Cardiac muscle cell (in vitro differentiated cells and primary cell): ENCODE results near the gene TNNI3K. TPM values are rescaled to one million over a fixed set of nuclear protein-coding genes. Genes with fewer than 3 reads are reported as not detected.

Source experiments
- DNase-seq, 2 donors: peaks; one replicate each; pipeline versions ENCODE4 v3.0.0 to v3.0.0-alpha.2; 2010 to 2017; ENCODE audit warnings: low read depth in 1 of 2, low spot score in 1 of 2
- H3K27ac ChIP-seq: fragments of 200-600 bp; sonication (generic); 2 replicates; pipeline ENCODE4 v1.5.1; 2016
- H3K27me3 ChIP-seq: fragments of 200-600 bp; sonication (generic); 2 replicates; pipeline ENCODE4 v1.6.0; 2016; ENCODE audit warnings: control low read depth
- H3K36me3 ChIP-seq: fragments of 200-600 bp; sonication (generic); 2 replicates; pipeline ENCODE4 v1.5.1; 2016; ENCODE audit warnings: control low read depth
- H3K4me1 ChIP-seq: fragments of 200-600 bp; sonication (generic); 2 replicates; pipeline ENCODE4 v1.8.1; 2017; ENCODE audit warnings: low read depth, mild to moderate bottlenecking, mixed run types
- H3K4me3 ChIP-seq: fragments of 200-600 bp; sonication (generic); 2 replicates; pipeline ENCODE4 v1.5.1; 2016; ENCODE audit warnings: mild to moderate bottlenecking
- H3K9me3 ChIP-seq: fragments of 200-600 bp; sonication (generic); 2 replicates; pipeline ENCODE4 v1.5.1; 2017; ENCODE audit warnings: low read depth, mild to moderate bottlenecking, control low read depth
- polyA plus RNA-seq: library from polyadenylated mRNA; unstranded; fragments of >200 nt; fragmentation: Nextera tagmentation; extraction: Ambion mirVana; gene quantifications from 2 replicates; pipeline ENCODE4 v1.2.1, GENCODE V29; 2016
- total RNA-seq: library from RNA; depleted of rRNA; stranded (reverse); fragments of >200 nt; gene quantifications from 2 replicates; pipeline ENCODE4 v1.2.3, GENCODE V29; 2016
- TF ChIP-seq, protein P1 (sequence below): IDR thresholded peaks from 2 replicates; pipeline ENCODE4 v1.5.1; 2012; ENCODE audit warnings: low read depth, mild to moderate bottlenecking, low read length

The TNNI3K gene
- total and polyA plus RNA-seq, 2 experiments from 2014 or later = 6.6 to 13.4 TPM

DNA sequence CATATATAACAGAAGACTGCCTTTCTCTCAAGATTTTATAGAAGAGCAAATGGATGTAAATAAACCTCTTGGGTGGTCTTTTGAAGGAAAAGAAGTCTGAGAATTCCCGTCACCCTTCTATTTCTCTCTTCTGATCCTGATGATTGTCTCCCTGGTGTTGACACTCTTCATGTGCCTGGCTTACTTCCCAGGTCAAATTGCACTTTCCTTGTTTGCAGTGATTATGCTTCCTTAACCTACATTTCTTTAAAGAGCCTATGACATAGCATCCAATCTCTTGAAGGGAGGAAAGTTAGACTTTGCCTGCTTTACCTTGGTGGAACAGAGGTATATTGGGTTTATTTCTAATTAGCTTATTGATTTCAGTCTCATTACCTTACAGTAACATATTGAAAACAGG, 197.1 kb downstream of the TNNI3K start:
- H3K27me3 ChIP-seq = no peaks in the 10 kb centered on the region
- no peak overlapping the region for H3K27ac ChIP-seq
- no peaks in the 10 kb centered on the region for H3K36me3 ChIP-seq

GRCh38 chr1:74434321-74434720, 199.1 kb downstream of the TNNI3K start:
- Histone ChIP-seq H3K9me3 (no peaks in the 10 kb centered on the region), H3K4me1 (peaks cover 33% of the 10 kb centered on the region), H3K27ac (no peak overlapping the region), H3K36me3 (no peaks in the 10 kb centered on the region), H3K4me3 (no peak overlapping the region), H3K27me3 (no peaks in the 10 kb centered on the region)
- TF ChIP-seq, protein P1, sequence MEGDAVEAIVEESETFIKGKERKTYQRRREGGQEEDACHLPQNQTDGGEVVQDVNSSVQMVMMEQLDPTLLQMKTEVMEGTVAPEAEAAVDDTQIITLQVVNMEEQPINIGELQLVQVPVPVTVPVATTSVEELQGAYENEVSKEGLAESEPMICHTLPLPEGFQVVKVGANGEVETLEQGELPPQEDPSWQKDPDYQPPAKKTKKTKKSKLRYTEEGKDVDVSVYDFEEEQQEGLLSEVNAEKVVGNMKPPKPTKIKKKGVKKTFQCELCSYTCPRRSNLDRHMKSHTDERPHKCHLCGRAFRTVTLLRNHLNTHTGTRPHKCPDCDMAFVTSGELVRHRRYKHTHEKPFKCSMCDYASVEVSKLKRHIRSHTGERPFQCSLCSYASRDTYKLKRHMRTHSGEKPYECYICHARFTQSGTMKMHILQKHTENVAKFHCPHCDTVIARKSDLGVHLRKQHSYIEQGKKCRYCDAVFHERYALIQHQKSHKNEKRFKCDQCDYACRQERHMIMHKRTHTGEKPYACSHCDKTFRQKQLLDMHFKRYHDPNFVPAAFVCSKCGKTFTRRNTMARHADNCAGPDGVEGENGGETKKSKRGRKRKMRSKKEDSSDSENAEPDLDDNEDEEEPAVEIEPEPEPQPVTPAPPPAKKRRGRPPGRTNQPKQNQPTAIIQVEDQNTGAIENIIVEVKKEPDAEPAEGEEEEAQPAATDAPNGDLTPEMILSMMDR = no peak
- DNase-seq = no peak

More for the DNA sequence above, 197.1 kb downstream of the TNNI3K start:
- Histone ChIP-seq H3K4me1 (peaks cover 36% of the 10 kb centered on the region), H3K9me3 (no peaks in the 10 kb centered on the region), H3K4me3 (no peak overlapping the region)
- DNase-seq = no peak
- TF ChIP-seq, protein P1 = no peak

GRCh38 chr1:74436078-74436477, 200.9 kb downstream of the TNNI3K start:
- no peaks in the 10 kb centered on the region for H3K36me3 ChIP-seq
- no peak for DNase-seq
- peaks cover 28% of the 10 kb centered on the region for H3K4me1 ChIP-seq
- H3K27ac ChIP-seq = no peak overlapping the region
- TF ChIP-seq, protein P1 = no peak
- no peak overlapping the region for H3K4me3 ChIP-seq
- H3K27me3 ChIP-seq = no peaks in the 10 kb centered on the region
- H3K9me3 ChIP-seq = no peaks in the 10 kb centered on the region

- Histone ChIP-seq H3K4me1 (peaks cover 23% of the 10 kb centered on the region), H3K36me3 (no peaks in the 10 kb centered on the region), H3K27me3 (no peaks in the 10 kb centered on the region), H3K27ac (no peak overlapping the region), H3K9me3 (no peaks in the 10 kb centered on the region), H3K4me3 (no peak overlapping the region)
- no peak for DNase-seq
- TF ChIP-seq, protein P1 = no peak
Measured at GRCh38 chr1:74437035-74437434, 201.8 kb downstream of the TNNI3K start.

DNA sequence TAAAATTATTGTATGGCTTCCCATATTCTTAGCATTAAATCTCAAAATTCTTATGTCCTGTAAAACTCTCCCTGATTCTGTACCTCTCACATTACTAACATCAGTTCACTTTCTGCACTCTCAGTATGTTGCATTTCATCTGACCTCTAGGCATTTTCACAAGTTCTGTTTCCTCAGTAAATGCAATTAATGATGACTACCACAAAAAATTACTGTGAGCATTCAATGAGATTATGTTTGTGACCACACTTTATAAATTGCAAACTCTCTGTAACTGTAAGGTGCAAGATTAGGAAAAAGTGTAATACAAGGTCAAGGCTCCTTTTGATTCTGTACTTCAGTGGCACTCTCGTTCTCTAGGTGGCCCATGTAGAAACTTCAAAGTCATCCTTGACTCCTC, 216.8 kb downstream of the TNNI3K start:
- no peaks in the 10 kb centered on the region for H3K4me1 ChIP-seq
- H3K36me3 ChIP-seq = no peaks in the 10 kb centered on the region
- DNase-seq = no peak
- H3K4me3 ChIP-seq = no peak overlapping the region
- no peak overlapping the region for H3K27ac ChIP-seq
- no peaks in the 10 kb centered on the region for H3K27me3 ChIP-seq
- TF ChIP-seq, protein P1 = no peak
- no peaks in the 10 kb centered on the region for H3K9me3 ChIP-seq

DNA sequence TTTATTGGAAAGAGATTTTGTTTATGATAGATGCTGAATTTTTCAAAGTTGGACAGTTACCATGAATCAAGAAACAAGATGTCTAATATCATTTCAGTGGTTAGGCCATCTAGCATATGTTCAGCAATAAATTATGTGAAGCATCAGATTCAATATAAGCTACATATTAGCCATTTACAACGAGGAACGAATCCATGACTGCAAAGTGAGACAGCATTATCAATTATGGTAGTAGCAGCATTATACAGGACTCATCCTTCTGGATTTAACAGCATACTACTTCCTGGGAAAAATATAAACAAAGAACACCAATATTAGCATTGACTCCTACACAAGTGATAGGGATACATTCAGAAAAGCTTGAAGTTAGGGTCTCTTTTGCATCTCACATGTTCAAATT, 218.1 kb downstream of the TNNI3K start:
- H3K9me3 ChIP-seq = no peaks in the 10 kb centered on the region
- H3K36me3 ChIP-seq = no peaks in the 10 kb centered on the region
- H3K4me3 ChIP-seq = no peak overlapping the region
- H3K4me1 ChIP-seq = no peaks in the 10 kb centered on the region
- TF ChIP-seq, protein P1 = no peak
- no peaks in the 10 kb centered on the region for H3K27me3 ChIP-seq
- H3K27ac ChIP-seq = no peak overlapping the region
- DNase-seq = no peak
